CD14-positive monocyte (primary cell): ENCODE results near the gene WDR41. TPM values are rescaled to one million over a fixed set of nuclear protein-coding genes. Genes with fewer than 3 reads are reported as not detected.
"Not testable (repeated sequence)": the region's sequence is repeated elsewhere in the genome, so short reads cannot be mapped to it uniquely, and the experiment has no call there.

Experiments
- DNase-seq, 3 donors: peaks; one replicate each; pipeline ENCODE4 v3.0.0-alpha.2; 2011 to 2022
- H2AFZ ChIP-seq: 2 replicates; pipeline ENCODE4 v1.6.0; 2012; ENCODE audit warnings: mild to moderate bottlenecking, low read depth, low read length, inconsistent platforms; ENCODE audit not compliant: insufficient read depth, poor library complexity, severe bottlenecking
- H3K27ac ChIP-seq, 2 donors: 1 replicate in 1 of 2; 2 replicates in 1 of 2; pipeline ENCODE4 v1.5.1; 2012 to 2013; ENCODE audit warnings: low read length in 2 of 2, control low read depth in 1 of 2, inconsistent platforms in 1 of 2, low read depth in 1 of 2, mild to moderate bottlenecking in 1 of 2
- H3K27me3 ChIP-seq, 2 donors: one replicate each; pipeline versions ENCODE4 v1.6.0 to v1.6.1; 2011 to 2013; ENCODE audit warnings: low read length in 2 of 2; ENCODE audit not compliant: control insufficient read depth in 2 of 2, insufficient read depth in 2 of 2
- H3K36me3 ChIP-seq, 2 donors: replicated peaks in 1 of 2; 1 replicate in 1 of 2; 2 replicates in 1 of 2; pipeline versions ENCODE4 v1.5.1 to v1.6.1; 2012 to 2013; ENCODE audit warnings: low read length in 2 of 2, control low read depth in 1 of 2, inconsistent platforms in 1 of 2, mild to moderate bottlenecking in 1 of 2; ENCODE audit not compliant: insufficient read depth in 2 of 2, control insufficient read depth in 1 of 2
- H3K4me1 ChIP-seq, 2 donors: 1 replicate in 1 of 2; 2 replicates in 1 of 2; pipeline versions ENCODE4 v1.5.1 to v1.6.1; 2012 to 2013; ENCODE audit warnings: low read length in 2 of 2, control low read depth in 1 of 2, inconsistent platforms in 1 of 2, mild to moderate bottlenecking in 1 of 2, moderate library complexity in 1 of 2; ENCODE audit not compliant: insufficient read depth in 2 of 2, control insufficient read depth in 1 of 2
- H3K4me2 ChIP-seq: replicated peaks from 2 replicates; pipeline ENCODE3; 2012; ENCODE audit warnings: low read length, moderate library complexity, mild to moderate bottlenecking; ENCODE audit not compliant: poor library complexity, severe bottlenecking; ENCODE audit errors: extremely low read depth
- H3K4me3 ChIP-seq, 3 experiments: fragments of 200-600 bp in 1 of 3; sonication (generic) in 1 of 3; replicated peaks in 1 of 3; 1 replicate in 2 of 3; 2 replicates in 1 of 3; pipeline ENCODE4 v1.5.1; 2011 to 2013; ENCODE audit warnings: low read length in 3 of 3, mild to moderate bottlenecking in 3 of 3, control low read depth in 2 of 3, low read depth in 2 of 3, inconsistent platforms in 1 of 3, moderate library complexity in 1 of 3
- H3K79me2 ChIP-seq: 2 replicates; pipeline ENCODE4 v1.6.0; 2012; ENCODE audit warnings: mild to moderate bottlenecking, control low read depth, inconsistent platforms, low read length, moderate library complexity; ENCODE audit not compliant: insufficient read depth
- H3K9ac ChIP-seq: 2 replicates; pipeline ENCODE4 v1.6.0; 2017; ENCODE audit warnings: low read length, mild to moderate bottlenecking; ENCODE audit not compliant: insufficient read depth, poor library complexity, severe bottlenecking
- H3K9me3 ChIP-seq, 2 donors: replicated peaks in 1 of 2; 1 replicate in 1 of 2; 2 replicates in 1 of 2; pipeline versions ENCODE4 v1.5.1 to v1.6.1; 2012 to 2013; ENCODE audit warnings: low read length in 2 of 2, control low read depth in 1 of 2; ENCODE audit not compliant: control insufficient read depth in 1 of 2, insufficient read depth in 1 of 2
- H4K20me1 ChIP-seq: 2 replicates; pipeline ENCODE4 v1.6.0; 2012; ENCODE audit warnings: mild to moderate bottlenecking, low read length, control low read depth, moderate library complexity; ENCODE audit not compliant: insufficient read depth
- H3K27ac Mint-ChIP-seq, 7 donors: one replicate each; pipeline ENCODE4 v1.8.0; 2020; ENCODE audit warnings: mild to moderate bottlenecking in 7 of 7, mixed read lengths in 7 of 7, moderate library complexity in 6 of 7, inconsistent platforms in 2 of 7
- H3K27me3 Mint-ChIP-seq, 3 donors: one replicate each; pipeline ENCODE4 v1.8.0; 2021 to 2022; ENCODE audit warnings: low read depth in 3 of 3, mild to moderate bottlenecking in 3 of 3, mixed read lengths in 3 of 3, moderate library complexity in 3 of 3, inconsistent platforms in 1 of 3
- H3K36me3 Mint-ChIP-seq, 2 donors: one replicate each; pipeline ENCODE4 v1.8.0; 2020; ENCODE audit warnings: mixed read lengths in 2 of 2, inconsistent platforms in 1 of 2, mild to moderate bottlenecking in 1 of 2
- H3K4me1 Mint-ChIP-seq: one replicate; pipeline ENCODE4 v1.8.0; 2020; ENCODE audit warnings: mild to moderate bottlenecking, mixed read lengths
- H3K4me3 Mint-ChIP-seq, 2 donors: one replicate each; pipeline ENCODE4 v1.8.0; 2020; ENCODE audit warnings: mild to moderate bottlenecking in 2 of 2, mixed read lengths in 2 of 2, moderate library complexity in 1 of 2
- H3K9me3 Mint-ChIP-seq, 7 donors: one replicate each; pipeline ENCODE4 v1.8.0; 2020 to 2022; ENCODE audit warnings: mixed read lengths in 7 of 7, mild to moderate bottlenecking in 6 of 7, moderate library complexity in 6 of 7, inconsistent platforms in 2 of 7
- WGBS: methylation state at CpG from one replicate; pipeline ENCODE4 v1.1.5; 2013; ENCODE audit warnings: missing lambda C conversion rate; ENCODE audit not compliant: insufficient coverage; 5-methylcytosine and 5-hydroxymethylcytosine counted together
- intact Hi-C, 2 donors: fragments of 100-400 bp; cut with micrococcal nuclease; formaldehyde crosslinking; loops; one replicate each; pipeline versions ENCODE4 v1.15.0 to v1.15.1; 2023
- polyA plus RNA-seq, 3 donors: library from polyadenylated mRNA; depleted of rRNA in 1 of 3; unstranded in 2 of 3; stranded (reverse) in 1 of 3; fragments of 300-500 nt in 2 of 3; fragments of >200 nt in 1 of 3; fragmentation: Illumina TruSeq in 2 of 3; gene quantifications; 1 replicate in 2 of 3; 2 replicates in 1 of 3; pipeline ENCODE4 v1.2.3, GENCODE V29; 2012 to 2021

Gene WDR41
- polyA plus RNA-seq, 3 donors: 19.6 to 64.0 (median 47.5) TPM

GRCh38 chr5:77383336-77383735, 108.8 kb downstream of the WDR41 start:
- H3K36me3 Mint-ChIP-seq, H3K27me3 Mint-ChIP-seq, H3K79me2 ChIP-seq, H3K27me3 ChIP-seq, H3K36me3 ChIP-seq, H3K27ac ChIP-seq, H2AFZ ChIP-seq, DNase-seq, H3K9ac ChIP-seq, H3K4me2 ChIP-seq, H4K20me1 ChIP-seq, H3K9me3 ChIP-seq, H3K27ac Mint-ChIP-seq, intact Hi-C loops, H3K4me1 Mint-ChIP-seq, H3K4me3 Mint-ChIP-seq, H3K4me3 ChIP-seq: not testable (repeated sequence)
- H3K9me3 Mint-ChIP-seq: peaks cover 4 to 17% (median 9%) of the 10 kb centered on the region in 7 donors
- H3K4me1 ChIP-seq: peaks cover 0 to 18% of the 10 kb centered on the region in 2 donors
- no CpG with 5 or more reads among the region's 2 CpGs for WGBS

Other genes starting within 250 kb of the WDR41 start
- not detected for gene OTP, start 146.4 kb upstream of the WDR41 start, polyA plus RNA-seq